ENCODE measurements around the gene IPO13. TPM values are rescaled to one million over a fixed set of nuclear protein-coding genes. Genes with fewer than 3 reads are reported as not detected.

The IPO13 gene
- total and polyA plus RNA-seq, 10 donors, result 10.5 to 27.4 (median 19.0) TPM

DNA sequence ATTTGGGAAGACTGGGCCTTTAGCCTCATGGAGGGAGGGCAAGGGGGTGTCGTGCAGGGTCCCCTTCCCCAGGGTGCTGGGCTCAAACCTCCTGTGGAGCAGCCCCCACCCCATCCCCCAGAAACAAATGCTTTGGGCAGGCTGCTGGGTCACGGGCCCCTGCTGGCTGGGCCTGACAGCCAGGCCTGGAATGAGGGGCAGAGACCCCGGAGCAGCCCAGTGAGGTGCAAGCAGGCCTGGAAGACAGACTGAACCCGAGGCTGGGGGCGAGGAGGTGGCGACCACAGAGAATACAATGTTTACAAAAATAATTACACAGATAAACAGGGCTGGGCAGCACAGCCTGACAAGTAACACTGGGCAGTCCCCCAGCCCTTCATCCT, 50.0 kb downstream of the IPO13 start:
- Histone ChIP-seq H3K27ac (no peak overlapping the region), H3K27me3 (replicated peaks in 1 of 7) (no peaks in the 10 kb centered on the region), H3K4me1 (peaks cover 3 to 32% (median 17%) of the 10 kb centered on the region in 6 donors), H3K36me3 (no peaks in the 10 kb centered on the region), H3K4me3 (no peak overlapping the region), H3K9me3 (no peaks in the 10 kb centered on the region)
- TF ChIP-seq POLR2A (IDR thresholded peaks at IDR 0.05), result no peak
- TF ChIP-seq POLR2AphosphoS5 (IDR thresholded peaks at IDR 0.05), result no peak
- TF ChIP-seq, protein P1, sequence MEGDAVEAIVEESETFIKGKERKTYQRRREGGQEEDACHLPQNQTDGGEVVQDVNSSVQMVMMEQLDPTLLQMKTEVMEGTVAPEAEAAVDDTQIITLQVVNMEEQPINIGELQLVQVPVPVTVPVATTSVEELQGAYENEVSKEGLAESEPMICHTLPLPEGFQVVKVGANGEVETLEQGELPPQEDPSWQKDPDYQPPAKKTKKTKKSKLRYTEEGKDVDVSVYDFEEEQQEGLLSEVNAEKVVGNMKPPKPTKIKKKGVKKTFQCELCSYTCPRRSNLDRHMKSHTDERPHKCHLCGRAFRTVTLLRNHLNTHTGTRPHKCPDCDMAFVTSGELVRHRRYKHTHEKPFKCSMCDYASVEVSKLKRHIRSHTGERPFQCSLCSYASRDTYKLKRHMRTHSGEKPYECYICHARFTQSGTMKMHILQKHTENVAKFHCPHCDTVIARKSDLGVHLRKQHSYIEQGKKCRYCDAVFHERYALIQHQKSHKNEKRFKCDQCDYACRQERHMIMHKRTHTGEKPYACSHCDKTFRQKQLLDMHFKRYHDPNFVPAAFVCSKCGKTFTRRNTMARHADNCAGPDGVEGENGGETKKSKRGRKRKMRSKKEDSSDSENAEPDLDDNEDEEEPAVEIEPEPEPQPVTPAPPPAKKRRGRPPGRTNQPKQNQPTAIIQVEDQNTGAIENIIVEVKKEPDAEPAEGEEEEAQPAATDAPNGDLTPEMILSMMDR (IDR thresholded peaks at IDR 0.05 in 8 of 11, conservative IDR thresholded peaks at IDR 0.05 in 3 of 11), result no peak
- no peak for DNase-seq
- WGBS, 5 donors, result 80 to 95% (median 86%) methylated on average over 6 of the region's 6 CpGs
- intact Hi-C loops (cut with DNase I; ENCODE audit: low total_unique reads), result no loop called here

DNA sequence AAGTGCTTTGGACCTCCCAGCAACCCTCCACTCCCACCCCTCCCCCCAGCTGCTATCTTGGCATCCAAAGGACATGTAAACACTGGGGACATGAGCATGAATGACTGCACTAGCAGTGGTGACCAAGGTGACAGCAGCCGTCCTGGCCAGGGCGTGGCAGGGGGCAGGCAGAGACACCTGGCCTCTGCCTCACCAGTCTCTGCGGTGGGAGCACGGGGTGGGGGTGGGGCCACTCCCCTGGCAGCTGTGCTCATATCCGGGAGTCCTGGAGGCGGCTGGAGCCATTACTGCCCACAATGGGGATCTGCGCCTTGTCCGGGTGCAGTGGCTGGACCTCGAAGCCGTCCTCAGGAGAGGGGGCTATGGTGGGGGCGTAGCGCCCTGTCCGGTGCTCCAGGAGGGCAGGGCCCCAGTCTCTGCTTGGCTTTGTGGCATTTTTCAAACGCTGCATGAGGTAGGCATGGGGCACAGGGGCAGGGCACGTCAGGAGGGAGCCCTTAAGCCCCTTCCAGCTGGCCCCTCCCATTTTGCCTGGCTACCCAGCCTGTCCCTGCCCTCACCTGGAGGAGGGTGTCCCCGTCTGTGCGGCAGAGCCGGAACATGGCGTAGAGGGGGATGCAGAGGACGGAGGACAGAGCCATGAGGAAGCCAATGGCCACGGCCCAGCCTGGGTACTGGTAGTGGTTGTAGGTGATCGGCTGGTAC, 50.7 kb downstream of the IPO13 start:
- H3K27me3 ChIP-seq (replicated peaks in 1 of 7), result no peaks in the 10 kb centered on the region
- no peaks in the 10 kb centered on the region for H3K9me3 ChIP-seq
- WGBS, 5 donors, result 80 to 96% (median 88%) methylated on average over 19 to 22 of the region's 22 CpGs
- intact Hi-C loops (cut with DNase I; ENCODE audit: low total_unique reads), result no loop called here
- no peaks in the 10 kb centered on the region for H3K36me3 ChIP-seq
- H3K27ac ChIP-seq, result no peak overlapping the region
- DNase-seq, result no peak
- peaks cover 0 to 25% (median 10%) of the 10 kb centered on the region in 6 donors for H3K4me1 ChIP-seq
- TF ChIP-seq POLR2A (IDR thresholded peaks at IDR 0.05) (no peak), POLR2AphosphoS5 (IDR thresholded peaks at IDR 0.05) (no peak)
- TF ChIP-seq, protein P1 (IDR thresholded peaks at IDR 0.05 in 8 of 11, conservative IDR thresholded peaks at IDR 0.05 in 3 of 11), result no peak
- no peak overlapping the region for H3K4me3 ChIP-seq

DNA sequence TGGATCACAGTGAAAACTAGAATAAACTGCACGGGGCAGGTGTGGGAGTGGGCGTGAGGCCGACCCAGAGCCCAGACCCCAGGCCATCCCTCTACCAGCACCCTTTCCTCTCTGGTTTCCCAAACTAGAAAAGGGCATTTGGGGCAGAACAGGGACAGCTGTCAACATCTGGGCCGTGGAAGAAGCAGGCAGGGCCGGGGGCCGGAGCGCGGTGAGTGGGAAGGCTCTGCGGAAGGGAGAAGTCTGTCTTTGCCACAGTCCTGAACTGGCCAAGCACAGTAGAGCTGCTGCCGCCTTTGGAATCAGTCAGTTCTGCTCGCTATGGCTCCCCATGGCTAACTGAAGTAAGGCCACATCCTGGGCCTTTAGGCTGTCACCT, 51.2 kb downstream of the IPO13 start:
- peaks cover 0 to 19% (median 5%) of the 10 kb centered on the region in 6 donors for H3K4me1 ChIP-seq
- H3K36me3 ChIP-seq, result no peaks in the 10 kb centered on the region
- no peak overlapping the region for H3K4me3 ChIP-seq
- intact Hi-C loops (cut with DNase I; ENCODE audit: low total_unique reads), result no loop called here
- DNase-seq, result no peak
- no peak overlapping the region for H3K27ac ChIP-seq
- H3K9me3 ChIP-seq, result no peaks in the 10 kb centered on the region
- WGBS, 5 donors, result 86 to 91% (median 90%) methylated on average over 11 of the region's 11 CpGs
- H3K27me3 ChIP-seq (replicated peaks in 1 of 7), result no peaks in the 10 kb centered on the region
- TF ChIP-seq, protein P1 (IDR thresholded peaks at IDR 0.05 in 8 of 11, conservative IDR thresholded peaks at IDR 0.05 in 3 of 11), result no peak
- no peak for TF ChIP-seq POLR2AphosphoS5 (IDR thresholded peaks at IDR 0.05)
- TF ChIP-seq POLR2A (IDR thresholded peaks at IDR 0.05), result no peak

DNA sequence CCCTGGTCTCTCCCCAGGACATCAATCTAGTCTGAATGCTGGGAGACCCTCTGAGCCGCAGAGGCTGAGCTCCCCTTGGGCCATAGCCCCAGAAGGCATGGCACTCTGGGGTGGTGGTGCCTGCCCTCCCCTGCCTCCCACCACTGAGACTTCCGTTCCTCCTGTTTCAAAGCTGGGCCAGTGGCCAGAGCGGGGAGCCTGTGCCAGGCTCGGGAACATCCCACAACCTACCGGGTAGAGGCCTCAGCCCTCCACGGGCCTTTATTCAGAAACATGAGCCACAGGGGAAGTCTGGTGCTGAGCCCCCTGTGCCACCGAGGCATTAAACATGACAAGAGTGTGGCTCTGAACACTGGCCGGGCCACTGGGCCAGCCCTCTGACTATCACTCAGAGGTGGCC, 52.7 kb downstream of the IPO13 start:
- 77 to 87% (median 79%) methylated on average over 4 to 8 of the region's 8 CpGs for WGBS, 5 donors

More for the DNA sequence above, 52.7 kb downstream of the IPO13 start:
- H3K36me3 ChIP-seq, result no peaks in the 10 kb centered on the region
- intact Hi-C loops (cut with DNase I; ENCODE audit: low total_unique reads), result no loop called here
- no peak for DNase-seq
- H3K4me1 ChIP-seq, result peaks cover 0 to 7% (median 0%) of the 10 kb centered on the region in 6 donors
- no peak overlapping the region for H3K4me3 ChIP-seq
- H3K27ac ChIP-seq, result no peak overlapping the region
- TF ChIP-seq POLR2A (IDR thresholded peaks at IDR 0.05), result no peak
- TF ChIP-seq, protein P1 (IDR thresholded peaks at IDR 0.05 in 8 of 11, conservative IDR thresholded peaks at IDR 0.05 in 3 of 11), result no peak
- TF ChIP-seq POLR2AphosphoS5 (IDR thresholded peaks at IDR 0.05), result no peak
- no peaks in the 10 kb centered on the region for H3K9me3 ChIP-seq
- H3K27me3 ChIP-seq (replicated peaks in 1 of 7), result no peaks in the 10 kb centered on the region

Measured in spleen (tissue), 11 donors.